ENCODE measurements around the gene FHAD1.

The FHAD1 gene

GRCh38 chr1:15214527-15214926, 32.5 kb upstream of the FHAD1 start:
- in situ Hi-C loops (cut with HindIII; ENCODE audit: low pct_ligation_motif_present, low sequenced_read_pairs), result no loop called here
- TF ChIP-seq CTCF (IDR thresholded peaks at IDR 0.05; ENCODE audit: low read depth, low read length, missing control alignments), result no peak
- Histone ChIP-seq H3K27ac (no peak overlapping the region), H3K27me3 (replicated peaks) (no peaks in the 10 kb centered on the region), H3K4me3 (ENCODE audit: low read depth, low read length) (no peak overlapping the region), H3K36me3 (replicated peaks) (no peaks in the 10 kb centered on the region)
- DNase-seq, result peak; percentile 70

- H3K36me3 ChIP-seq (replicated peaks), result no peaks in the 10 kb centered on the region
- no peak for TF ChIP-seq CTCF (IDR thresholded peaks at IDR 0.05; ENCODE audit: low read depth, low read length, missing control alignments)
- H3K4me3 ChIP-seq (ENCODE audit: low read depth, low read length), result no peak overlapping the region
- H3K27me3 ChIP-seq (replicated peaks), result no peaks in the 10 kb centered on the region
- in situ Hi-C loops (cut with HindIII; ENCODE audit: low pct_ligation_motif_present, low sequenced_read_pairs), result no loop called here
- no peak for DNase-seq
- H3K27ac ChIP-seq, result no peak overlapping the region
These were observed 31.9 kb upstream of the FHAD1 start for GRCh38 chr1:15215116-15215515.

DNA sequence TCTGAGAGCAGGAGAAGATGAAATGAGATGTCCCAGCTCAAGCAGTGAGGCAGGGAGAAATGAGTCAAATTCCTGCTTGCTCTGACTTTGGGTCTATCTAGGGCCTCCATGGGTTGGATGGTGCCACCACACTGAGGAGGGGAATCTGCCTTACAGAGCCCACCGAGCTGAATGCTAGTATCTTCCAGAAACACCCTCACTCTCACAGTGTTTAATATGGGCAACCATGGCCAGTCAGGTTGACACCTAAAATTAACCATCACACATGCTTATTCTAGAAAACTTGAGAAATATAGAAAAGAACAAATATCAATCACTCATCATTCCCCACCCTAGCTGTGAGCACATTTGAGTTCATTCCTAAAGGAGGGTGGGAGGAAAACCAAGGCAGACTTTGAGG, 29.4 kb upstream of the FHAD1 start:
- DNase-seq, result no peak
- in situ Hi-C loops (cut with HindIII; ENCODE audit: low pct_ligation_motif_present, low sequenced_read_pairs), result no loop called here
- Histone ChIP-seq H3K4me3 (ENCODE audit: low read depth, low read length) (no peak overlapping the region), H3K27me3 (replicated peaks) (no peaks in the 10 kb centered on the region), H3K36me3 (replicated peaks) (no peaks in the 10 kb centered on the region), H3K27ac (no peak overlapping the region)
- TF ChIP-seq CTCF (IDR thresholded peaks at IDR 0.05; ENCODE audit: low read depth, low read length, missing control alignments), result no peak

DNA sequence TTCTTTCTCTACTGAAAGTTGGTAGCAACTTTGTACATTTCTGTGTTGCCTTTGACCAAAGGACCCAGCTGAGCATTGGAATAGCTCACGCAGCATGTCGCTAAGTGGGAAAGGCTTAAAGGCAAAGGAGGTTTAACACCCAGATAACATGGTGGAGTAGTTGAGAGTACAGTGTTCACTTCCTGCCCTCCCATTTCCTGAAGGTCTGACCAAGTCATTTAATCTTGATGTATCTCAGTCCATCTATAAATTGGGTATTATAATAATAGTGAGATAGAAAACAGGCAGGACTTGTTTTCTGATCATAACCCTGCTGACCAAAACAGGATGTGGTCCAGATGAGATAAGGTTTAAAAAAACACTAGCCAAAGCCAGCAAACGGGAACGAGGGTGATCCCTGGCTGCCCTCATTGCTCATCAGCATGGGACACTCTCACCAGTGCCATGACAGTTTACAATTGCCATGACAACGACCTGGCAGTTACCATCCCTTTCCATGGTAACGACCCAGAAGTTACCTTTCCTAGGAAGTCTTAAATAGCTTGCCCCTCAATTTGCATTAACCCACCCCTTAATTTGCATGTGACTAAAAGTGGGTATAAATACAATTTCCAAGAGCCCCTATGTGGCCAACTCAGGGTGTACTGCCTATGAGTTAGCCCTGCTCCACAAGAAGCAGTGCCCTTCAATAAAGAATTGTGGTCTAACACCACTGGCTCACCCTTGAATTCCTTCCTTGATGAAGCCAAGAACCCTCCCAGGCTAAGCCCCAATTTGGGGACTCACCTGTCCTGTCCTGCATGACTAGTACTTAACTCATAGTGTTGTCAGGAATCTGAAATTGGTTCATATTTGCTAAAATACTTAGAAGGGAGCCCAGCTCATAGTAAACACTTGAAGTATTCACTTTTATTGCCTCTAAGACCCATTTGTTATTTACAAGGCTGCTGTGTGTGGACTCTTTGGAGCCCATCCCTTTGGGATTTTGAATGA, 28.4 kb upstream of the FHAD1 start:
- Histone ChIP-seq H3K4me3 (ENCODE audit: low read depth, low read length) (no peak overlapping the region), H3K36me3 (replicated peaks) (no peaks in the 10 kb centered on the region), H3K27me3 (replicated peaks) (no peaks in the 10 kb centered on the region), H3K27ac (peak overlapping the region; percentile 15)
- in situ Hi-C loops (cut with HindIII; ENCODE audit: low pct_ligation_motif_present, low sequenced_read_pairs), result no loop called here
- no peak for TF ChIP-seq CTCF (IDR thresholded peaks at IDR 0.05; ENCODE audit: low read depth, low read length, missing control alignments)
- peak; percentile 89 for DNase-seq

GRCh38 chr1:15219280-15220023, 27.6 kb upstream of the FHAD1 start:
- Histone ChIP-seq H3K36me3 (replicated peaks) (no peaks in the 10 kb centered on the region), H3K27me3 (replicated peaks) (no peaks in the 10 kb centered on the region), H3K4me3 (ENCODE audit: low read depth, low read length) (no peak overlapping the region), H3K27ac (no peak overlapping the region)
- no peak for DNase-seq
- TF ChIP-seq CTCF (IDR thresholded peaks at IDR 0.05; ENCODE audit: low read depth, low read length, missing control alignments), result no peak
- in situ Hi-C loops (cut with HindIII; ENCODE audit: low pct_ligation_motif_present, low sequenced_read_pairs), result no loop called here
